Motor neuron (in vitro differentiated cells): ENCODE results near the gene RITA1. TPM values are rescaled to one million over a fixed set of nuclear protein-coding genes. Genes with fewer than 3 reads are reported as not detected.

Experiments used
- ATAC-seq, 8 experiments: fragments of 200-7000 bp; cut with Tn5 transposase; replicated peaks in 6 of 8; 2 replicates each; pipeline ENCODE4 v1.8.0; 2021; ENCODE audit warnings: mild to moderate bottlenecking in 8 of 8, moderate library complexity in 8 of 8
- H3K27ac ChIP-seq, 2 donors: fragments of 250-450 bp; sonication (Bioruptor Pico); 2 replicates each; pipeline ENCODE4 v1.9.0; 2021; ENCODE audit warnings: antibody characterized with exemption in 2 of 2, mild to moderate bottlenecking in 2 of 2, moderate library complexity in 1 of 2
- H3K4me1 ChIP-seq, 2 donors: fragments of 250-450 bp; sonication (Bioruptor Pico); replicated peaks in 1 of 2; 2 replicates each; pipeline ENCODE4 v1.6.1; 2021; ENCODE audit warnings: antibody characterized with exemption in 2 of 2, mild to moderate bottlenecking in 2 of 2, moderate library complexity in 1 of 2
- H3K4me3 ChIP-seq, 5 donors: fragments of 250-450 bp; sonication (Bioruptor Pico); 2 replicates each; pipeline ENCODE4 v1.9.0; 2021; ENCODE audit warnings: antibody characterized with exemption in 5 of 5, mild to moderate bottlenecking in 5 of 5, moderate library complexity in 4 of 5
- WGBS, 10 experiments: fragments of 450-650 bp; shearing (Covaris generic); methylation state at CpG; one replicate each; pipeline ENCODE4 v1.0.0; 2022; 5-methylcytosine and 5-hydroxymethylcytosine counted together
- in situ Hi-C, 9 experiments: fragments of 400-800 bp; cut with MboI; loops; one replicate each; pipeline ENCODE4 v1.15.0; 2021; ENCODE audit warnings: low sequenced_read_pairs in 9 of 9, low pct_unique_long_range_greater_than_20kb in 2 of 9; ENCODE audit not compliant: unreplicated experiment in 9 of 9
- total RNA-seq, 8 experiments: library from RNA; unstranded; fragments of 300-600 nt; gene quantifications; 2 replicates each; pipeline versions ENCODE4 v1.2.3 to v1.2.4, GENCODE V29; 2022

Gene RITA1
- total RNA-seq, 8 experiments from 2014 or later: 9.5 to 26.5 (median 15.8) TPM

GRCh38 chr12:113171543-113171942 lies 14.0 kb upstream of the RITA1 start:
- Histone ChIP-seq H3K4me1 (no peaks in the 10 kb centered on the region), H3K27ac (no peak overlapping the region), H3K4me3 (no peak overlapping the region)
- in situ Hi-C loops: loop anchor here in 5 of 9 experiments (10.0 to 25.0 kb wide), 2 partner anchors 109 to 127 kb away; partner anchors contain the start of gene DTX1 (in 3 of the 5)
- 91 to 100% (median 100%) methylated on average over 2 to 9 of the region's 9 CpGs; no CpG with 5 or more reads in 3 of the 10 experiments for WGBS, 10 experiments
- no peak for ATAC-seq

- no peaks in the 10 kb centered on the region for H3K4me1 ChIP-seq
- WGBS, 10 experiments: 72 to 100% (median 97%) methylated on average over 2 to 9 of the region's 20 CpGs; no CpG with 5 or more reads in 5 of the 10 experiments
- no peak for ATAC-seq
- no peak overlapping the region for H3K4me3 ChIP-seq
- in situ Hi-C loops: loop anchor here in 5 of 9 experiments (10.0 to 25.0 kb wide), 2 partner anchors 110 to 127 kb away; partner anchors contain the start of gene DTX1 (in 3 of the 5)
- no peak overlapping the region for H3K27ac ChIP-seq
Observed at GRCh38 chr12:113172185-113172584, 13.3 kb upstream of the RITA1 start.

- ATAC-seq: no peak
- H3K4me1 ChIP-seq: no peaks in the 10 kb centered on the region
- H3K27ac ChIP-seq: no peak overlapping the region
- in situ Hi-C loops: loop anchor here in 5 of 9 experiments (10.0 to 25.0 kb wide), 2 partner anchors 111 to 128 kb away; partner anchors contain the start of gene DTX1 (in 3 of the 5)
- H3K4me3 ChIP-seq: no peak overlapping the region
- WGBS, 10 experiments: 80 to 100% (median 94%) methylated on average over 1 to 7 of the region's 7 CpGs
Observed at GRCh38 chr12:113173081-113173698, 12.3 kb upstream of the RITA1 start.

GRCh38 chr12:113174461-113175384 lies 10.8 kb upstream of the RITA1 start:
- H3K27ac ChIP-seq: no peak overlapping the region
- ATAC-seq: peak; percentile 81 to 95 (median 88)
- in situ Hi-C loops: loop anchor here in 5 of 9 experiments (10.0 to 25.0 kb wide), 2 partner anchors 112 to 130 kb away; partner anchors contain the start of gene DTX1 (in 3 of the 5)
- no peak overlapping the region for H3K4me3 ChIP-seq
- H3K4me1 ChIP-seq: no peaks in the 10 kb centered on the region
- WGBS, 10 experiments: 10 to 72% (median 25%) methylated on average over 1 to 4 of the region's 32 CpGs; no CpG with 5 or more reads in 2 of the 10 experiments

GRCh38 chr12:113179023-113179422 lies 6.5 kb upstream of the RITA1 start:
- H3K4me1 ChIP-seq: no peaks in the 10 kb centered on the region
- H3K27ac ChIP-seq: no peak overlapping the region
- H3K4me3 ChIP-seq: no peak overlapping the region
- no peak for ATAC-seq
- in situ Hi-C loops: loop anchor here in 2 of 9 experiments (10.0 kb wide), 1 partner anchor 134 kb away; no protein-coding TSS in a partner anchor
- WGBS, 10 experiments: 90 to 100% (median 94%) methylated on average over 1 to 8 of the region's 14 CpGs; no CpG with 5 or more reads in 4 of the 10 experiments

DNA sequence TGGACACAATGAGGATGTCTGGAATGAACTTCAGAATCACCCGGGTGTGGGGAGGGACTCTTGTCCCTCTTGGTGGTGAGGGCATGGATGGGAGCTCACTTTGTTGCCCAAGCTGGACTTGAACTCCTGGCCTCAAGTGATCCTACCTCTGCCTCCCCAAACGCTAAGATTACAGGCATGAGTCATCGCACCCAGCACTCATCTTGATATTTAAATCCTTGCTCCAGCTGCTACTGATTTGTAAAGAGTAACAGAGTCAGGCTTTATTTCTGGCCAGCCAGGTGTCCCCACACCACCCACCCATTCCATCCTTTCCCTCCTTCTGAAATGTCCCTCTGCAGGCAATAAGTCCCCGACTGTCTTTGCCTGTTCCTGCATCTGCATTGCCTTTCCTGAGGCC lies 5.2 kb upstream of the RITA1 start:
- Histone ChIP-seq H3K4me3 (no peak overlapping the region), H3K4me1 (no peaks in the 10 kb centered on the region), H3K27ac (no peak overlapping the region)
- WGBS, 10 experiments: 40 to 100% (median 72%) methylated on average over 1 to 3 of the region's 4 CpGs; no CpG with 5 or more reads in 5 of the 10 experiments
- no peak for ATAC-seq
- in situ Hi-C loops: no loop called here

- in situ Hi-C loops: no loop called here
- Histone ChIP-seq H3K4me3 (no peak overlapping the region), H3K4me1 (peaks cover 5 to 6% of the 10 kb centered on the region in 2 donors), H3K27ac (no peak overlapping the region)
- no peak for ATAC-seq
- 70 to 100% (median 92%) methylated on average over 2 to 3 of the region's 3 CpGs; no CpG with 5 or more reads in 3 of the 10 experiments for WGBS, 10 experiments
Observed at GRCh38 chr12:113181975-113182374, 3.5 kb upstream of the RITA1 start.

DNA sequence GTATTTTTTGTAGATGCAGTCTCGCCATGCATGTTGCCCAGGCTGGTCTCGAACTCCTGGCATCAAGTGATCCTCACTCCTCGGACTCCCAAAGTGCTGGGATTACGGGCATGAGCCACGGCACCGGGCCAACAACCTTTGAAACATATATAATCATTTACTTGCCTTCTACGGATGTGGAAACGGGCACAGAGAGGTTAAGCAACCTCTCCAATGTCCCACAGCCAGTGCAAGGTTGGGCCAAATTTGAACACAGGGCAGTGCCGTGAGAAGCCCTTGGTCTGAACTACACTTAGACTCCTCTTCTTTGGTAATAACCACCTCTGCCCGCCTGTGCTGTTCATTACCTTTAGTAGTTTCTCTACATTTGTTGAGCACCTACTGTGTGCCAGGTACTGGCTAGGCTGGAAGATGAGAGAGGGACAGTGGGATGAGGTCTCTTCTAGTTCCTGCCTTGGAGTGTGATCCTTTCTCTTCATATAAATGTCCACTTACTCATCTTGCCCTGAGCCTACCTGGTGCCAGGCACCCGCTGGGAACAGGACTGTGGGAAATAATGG lies 2.4 kb upstream of the RITA1 start:
- ATAC-seq: no peak
- in situ Hi-C loops: no loop called here
- 40 to 100% (median 89%) methylated on average over 1 to 10 of the region's 11 CpGs; no CpG with 5 or more reads in 3 of the 10 experiments for WGBS, 10 experiments
- Histone ChIP-seq H3K27ac (no peak overlapping the region), H3K4me1 (peaks cover 5 to 6% of the 10 kb centered on the region in 2 donors), H3K4me3 (no peak overlapping the region)

- Histone ChIP-seq H3K4me1 (peaks cover 5 to 6% of the 10 kb centered on the region in 2 donors), H3K4me3 (peak overlapping the region; percentile 87 to 97 (median 95)), H3K27ac (no peak overlapping the region)
- peak; percentile 4 to 59 (median 15) for ATAC-seq
- WGBS, 10 experiments: 0 to 30% (median 4%) methylated on average over 2 to 20 of the region's 26 CpGs
- in situ Hi-C loops: no loop called here
Observed at GRCh38 chr12:113184098-113184899, 1.2 kb upstream of the RITA1 start.

DNA sequence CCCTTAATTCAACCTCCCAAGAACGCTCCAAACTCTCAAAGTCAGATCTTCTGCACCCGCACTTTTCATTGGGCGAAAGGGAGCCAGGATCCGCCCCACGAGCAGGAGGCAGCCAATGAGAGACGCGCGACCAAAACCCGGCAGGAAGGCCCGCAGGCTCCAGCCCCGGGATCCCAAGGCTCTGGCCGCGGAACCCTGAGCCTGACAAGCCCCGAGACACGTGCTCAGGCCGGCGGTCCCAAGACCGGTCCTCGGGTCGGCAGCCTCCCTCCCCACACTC lies 681 bp upstream of the RITA1 start:
- in situ Hi-C loops: no loop called here
- peak; percentile 74 to 88 (median 81) for ATAC-seq
- WGBS, 10 experiments: 0% methylated on average over 2 to 8 of the region's 20 CpGs; no CpG with 5 or more reads in 7 of the 10 experiments
- peaks cover 5 to 6% of the 10 kb centered on the region in 2 donors for H3K4me1 ChIP-seq
- peak overlapping the region; percentile 93 to 97 for H3K27ac ChIP-seq
- peak overlapping the region; percentile 87 to 97 (median 95) for H3K4me3 ChIP-seq

DNA sequence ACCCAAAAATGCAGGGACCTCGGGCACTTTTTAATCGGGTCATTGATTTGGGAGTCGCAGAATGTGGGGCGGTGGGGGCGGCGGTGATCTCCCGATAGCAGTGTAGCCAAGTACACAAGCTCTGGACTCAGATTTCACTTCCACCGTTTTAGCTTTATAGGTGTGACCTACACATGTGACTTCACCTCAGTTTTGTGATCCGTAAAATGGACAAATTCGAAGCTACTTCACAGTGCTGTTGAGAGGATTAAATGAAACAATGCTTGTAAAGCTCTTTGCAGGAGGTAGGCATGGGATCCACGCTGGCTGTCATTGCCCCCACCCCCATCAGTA lies 478 bp downstream of the RITA1 start:
- Histone ChIP-seq H3K4me1 (peaks cover 5 to 6% of the 10 kb centered on the region in 2 donors), H3K4me3 (peak overlapping the region; percentile 87 to 97 (median 95)), H3K27ac (no peak overlapping the region)
- peak in 2 of 8 experiments; percentile 0 to 1 for ATAC-seq
- 0 to 67% (median 8%) methylated on average over 1 to 8 of the region's 11 CpGs; no CpG with 5 or more reads in 1 of the 10 experiments for WGBS, 10 experiments
- in situ Hi-C loops: no loop called here

GRCh38 chr12:113186666-113187325 lies 1.3 kb downstream of the RITA1 start:
- Histone ChIP-seq H3K27ac (no peak overlapping the region), H3K4me1 (peaks cover 5 to 6% of the 10 kb centered on the region in 2 donors), H3K4me3 (peak overlapping the region in 2 of 5 donors; percentile 87 to 97)
- no peak for ATAC-seq
- in situ Hi-C loops: no loop called here
- WGBS, 10 experiments: 57 to 100% (median 93%) methylated on average over 1 to 2 of the region's 16 CpGs; no CpG with 5 or more reads in 4 of the 10 experiments
